HG03575 (cell line): Measurements from ENCODE around the gene CAND1.
"Not testable (repeated sequence)": the region's sequence is repeated elsewhere in the genome, so short reads cannot be mapped to it uniquely, and the experiment has no call there.

ENCODE experiments used
- ATAC-seq: cut with Tn5 transposase; IDR thresholded peaks from one replicate; pipeline ENCODE4 v1.9.1; 2021; ENCODE audit not compliant: unreplicated experiment, insufficient number of reproducible peaks, low FRiP score; ENCODE audit errors: extremely low read depth

CAND1 gene

GRCh38 chr12:67327466-67327865 is 58.3 kb downstream of the CAND1 start:
- ATAC-seq, result no peak

GRCh38 chr12:67331123-67331522 is 62.0 kb downstream of the CAND1 start:
- no peak for ATAC-seq

DNA sequence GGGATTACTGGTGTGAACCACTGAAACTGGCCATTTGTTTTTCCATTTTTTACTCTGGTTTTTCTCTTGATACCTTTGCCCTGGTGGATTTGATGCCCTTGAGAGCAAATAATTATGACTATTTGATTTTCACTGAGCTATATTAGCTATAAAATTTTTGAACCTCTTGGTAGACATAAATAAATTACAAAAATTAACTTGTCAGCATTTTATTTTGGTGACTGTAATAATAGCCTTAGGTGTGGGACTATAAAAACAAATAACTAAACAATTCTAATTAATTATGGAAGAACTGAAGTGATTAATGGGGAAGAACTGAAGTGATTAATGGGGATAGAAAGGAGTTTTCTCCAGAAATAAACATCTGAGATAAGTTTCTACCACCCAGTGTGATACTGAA is 62.7 kb downstream of the CAND1 start:
- no peak for ATAC-seq

- ATAC-seq, result no peak
Measured at GRCh38 chr12:67333649-67334048, 64.5 kb downstream of the CAND1 start.

DNA sequence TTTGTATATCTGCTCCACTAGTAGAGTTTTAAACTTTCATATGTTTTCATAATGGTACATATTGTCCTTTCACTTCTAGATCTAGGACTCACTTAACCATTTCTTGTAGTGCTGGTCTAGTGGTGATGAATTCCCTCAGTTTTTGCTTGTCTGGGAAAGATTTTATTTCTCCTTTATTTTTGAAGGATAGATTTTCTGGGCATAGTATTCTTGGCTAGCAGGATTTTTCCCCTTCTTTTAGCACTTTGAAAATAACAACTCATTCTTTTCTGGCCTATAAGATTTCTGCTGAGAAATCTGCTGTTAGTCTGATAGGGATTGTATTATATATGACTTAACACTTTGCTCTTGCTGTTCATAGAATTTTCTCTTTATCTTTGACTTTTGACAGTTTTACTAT is 69.3 kb downstream of the CAND1 start:
- no peak for ATAC-seq

DNA sequence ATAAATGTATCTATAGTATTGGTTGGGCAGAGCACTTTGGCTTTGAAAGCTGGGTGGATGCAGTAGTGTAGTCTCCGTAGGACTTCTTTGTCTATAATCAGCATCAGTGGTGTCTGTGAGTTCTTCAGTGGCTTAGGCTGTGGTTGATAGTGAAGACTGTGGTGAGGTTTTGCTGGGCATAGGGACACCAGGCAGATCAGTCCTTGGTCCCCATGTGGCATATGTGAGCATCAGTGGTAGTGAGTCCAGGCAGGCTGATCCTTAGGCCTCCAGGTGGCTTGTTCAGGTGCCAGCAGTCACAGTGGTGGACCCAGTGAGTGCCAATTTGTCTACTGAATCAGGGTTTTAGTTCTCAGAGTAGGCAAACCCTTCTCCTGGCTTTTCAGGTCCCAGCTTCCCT is 70.4 kb downstream of the CAND1 start:
- no peak for ATAC-seq

DNA sequence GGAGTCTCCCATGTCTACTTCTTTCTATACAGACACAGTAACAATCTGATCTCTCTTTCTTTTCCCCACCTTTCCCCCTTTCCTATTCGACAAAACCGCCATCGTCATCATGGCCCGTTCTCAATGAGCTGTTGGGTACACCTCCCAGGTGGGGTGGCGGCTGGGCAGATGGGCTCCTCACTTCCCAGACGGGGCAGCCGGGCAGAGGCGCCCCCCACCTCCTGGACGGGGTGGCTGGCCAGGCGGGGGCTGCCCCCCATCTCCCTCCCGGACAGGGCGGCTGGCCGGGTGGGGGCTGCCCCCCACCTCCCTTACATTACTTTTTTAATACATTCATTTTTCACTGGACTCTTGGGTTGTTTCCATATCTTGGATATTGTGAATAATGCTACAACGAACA is 71.9 kb downstream of the CAND1 start:
- not testable (repeated sequence) for ATAC-seq

DNA sequence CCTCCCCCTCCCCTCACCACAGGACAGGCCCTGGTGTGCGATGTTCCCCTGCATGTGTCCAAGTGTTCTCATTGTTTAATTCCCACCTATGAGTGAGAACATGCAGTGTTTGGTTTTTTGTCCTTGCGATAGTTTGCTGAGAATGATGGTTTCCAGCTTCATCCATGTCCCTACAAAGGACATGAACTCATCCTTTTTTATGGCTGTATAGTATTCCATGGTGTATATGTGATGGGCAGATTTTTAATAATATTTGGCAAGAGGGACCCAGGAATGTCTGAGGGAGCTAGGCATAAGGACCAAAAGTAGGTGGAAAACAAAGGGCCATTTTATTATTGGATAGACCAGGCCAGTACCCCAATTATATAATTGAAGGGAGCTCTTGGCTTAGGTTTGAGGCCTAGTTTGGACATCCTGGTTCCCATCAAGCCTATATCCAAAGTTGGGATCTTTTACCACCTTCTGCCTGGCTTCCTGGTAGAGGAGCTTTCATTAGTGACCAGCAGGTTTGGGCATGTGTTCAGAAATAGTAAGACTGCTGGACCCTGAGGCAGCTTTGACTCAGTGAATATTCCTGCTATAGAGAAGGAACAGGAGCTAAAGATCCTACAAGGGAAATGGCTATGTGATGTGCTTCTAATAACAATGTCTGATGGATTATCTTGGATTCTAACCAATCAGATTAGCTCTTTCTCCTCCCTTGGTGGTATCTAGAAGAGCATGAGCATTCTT is 76.0 kb downstream of the CAND1 start:
- ATAC-seq, result no peak

GRCh38 chr12:67348683-67349082 is 79.5 kb downstream of the CAND1 start:
- ATAC-seq, result no peak

GRCh38 chr12:67352682-67353081 is 83.5 kb downstream of the CAND1 start:
- no peak for ATAC-seq

GRCh38 chr12:67354322-67354721 is 85.2 kb downstream of the CAND1 start:
- ATAC-seq, result no peak

DNA sequence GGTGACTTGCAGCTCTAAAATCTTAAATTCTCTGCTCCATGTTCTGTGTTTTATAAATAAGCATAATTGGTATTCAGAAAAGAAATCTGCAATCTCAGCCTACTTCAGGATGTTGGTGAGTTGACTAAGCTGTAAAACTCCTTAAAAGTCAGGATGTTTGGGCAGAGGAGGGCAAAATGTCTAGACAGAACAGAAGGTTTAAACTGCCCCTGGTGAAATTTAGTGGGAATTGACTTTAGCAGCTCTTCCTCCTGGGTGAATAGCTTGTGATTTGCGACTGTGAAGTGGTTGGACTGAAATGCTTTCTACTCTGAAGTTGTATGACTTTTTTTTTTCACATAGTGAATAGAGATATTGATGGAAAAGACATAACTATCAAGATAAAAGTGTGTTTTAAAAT is 85.8 kb downstream of the CAND1 start:
- ATAC-seq, result no peak

DNA sequence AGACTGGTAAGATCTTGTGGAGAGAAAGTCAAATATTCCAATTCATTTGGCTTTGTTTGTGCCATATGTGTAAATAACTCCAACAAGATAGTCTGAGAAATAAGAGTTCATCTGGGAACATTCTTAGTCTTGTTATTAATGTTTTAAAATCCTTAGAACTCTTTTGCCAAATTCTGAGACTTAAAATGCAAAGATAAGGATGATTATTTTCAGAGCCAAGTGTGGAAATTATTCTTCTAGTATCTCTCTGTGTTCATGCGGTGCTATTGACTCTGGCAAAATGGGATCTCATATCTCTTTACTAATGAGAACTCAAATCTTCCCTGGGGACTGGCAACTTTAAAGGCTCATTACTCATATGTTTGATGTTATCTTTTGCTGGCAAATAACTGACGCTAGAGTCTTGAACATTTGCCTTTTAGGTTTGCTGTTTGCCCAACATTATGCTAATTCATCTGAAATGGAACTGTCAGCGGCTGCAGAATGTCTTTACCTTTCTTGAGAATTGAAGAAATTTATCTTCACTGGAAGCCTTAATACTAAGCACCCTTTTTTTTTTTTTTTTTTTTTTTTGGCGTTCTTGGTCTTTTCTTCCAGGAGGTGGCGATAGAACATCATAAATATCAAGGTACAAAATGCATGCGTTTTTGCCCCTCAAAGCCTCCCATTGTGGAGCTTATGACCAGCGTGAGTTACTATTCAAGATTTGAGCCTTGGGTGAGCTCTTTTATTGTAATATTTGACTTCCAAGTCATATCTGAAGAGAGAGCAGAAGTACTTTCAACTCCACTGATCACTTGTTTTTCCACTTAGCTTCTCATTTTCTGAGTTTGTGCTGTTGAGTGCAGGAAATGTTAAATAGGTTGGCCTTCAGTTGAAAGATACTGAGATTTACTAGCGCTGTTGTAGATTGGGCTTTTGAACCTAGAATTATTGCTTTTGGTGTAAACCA is 86.5 kb downstream of the CAND1 start:
- ATAC-seq, result no peak

GRCh38 chr12:67356380-67356774 is 87.2 kb downstream of the CAND1 start:
- ATAC-seq, result no peak

- no peak for ATAC-seq
Measured at GRCh38 chr12:67357376-67358125, 88.4 kb downstream of the CAND1 start.

DNA sequence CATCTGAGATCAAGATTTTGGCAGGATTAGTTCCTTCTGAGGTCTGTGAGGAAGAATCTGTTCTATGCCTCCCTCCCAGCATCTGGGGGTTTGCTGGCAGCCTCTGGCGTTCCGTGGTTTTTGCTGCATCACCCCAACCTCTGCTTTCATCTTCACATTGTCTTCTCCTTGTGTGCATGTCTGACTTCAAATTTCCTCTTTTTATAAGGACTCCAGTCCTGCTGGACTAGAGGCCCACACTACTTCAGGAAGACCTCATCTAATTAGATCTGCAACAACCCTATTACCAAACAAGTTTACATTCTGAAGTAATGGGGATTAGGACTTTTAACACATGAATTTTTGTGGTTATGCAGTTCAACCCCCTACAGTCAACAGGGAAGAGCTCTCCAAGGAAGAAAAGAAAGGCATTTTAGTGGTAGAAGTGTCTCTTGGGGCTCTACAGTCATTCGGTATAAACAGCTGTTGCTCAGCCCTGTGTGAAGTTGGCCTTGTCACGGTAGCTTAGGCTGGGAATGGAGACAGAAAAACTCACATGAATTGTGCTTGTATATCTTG is 89.7 kb downstream of the CAND1 start:
- no peak for ATAC-seq

GRCh38 chr12:67362526-67362925 is 93.4 kb downstream of the CAND1 start:
- no peak for ATAC-seq

GRCh38 chr12:67364228-67364627 is 95.1 kb downstream of the CAND1 start:
- ATAC-seq, result no peak

DNA sequence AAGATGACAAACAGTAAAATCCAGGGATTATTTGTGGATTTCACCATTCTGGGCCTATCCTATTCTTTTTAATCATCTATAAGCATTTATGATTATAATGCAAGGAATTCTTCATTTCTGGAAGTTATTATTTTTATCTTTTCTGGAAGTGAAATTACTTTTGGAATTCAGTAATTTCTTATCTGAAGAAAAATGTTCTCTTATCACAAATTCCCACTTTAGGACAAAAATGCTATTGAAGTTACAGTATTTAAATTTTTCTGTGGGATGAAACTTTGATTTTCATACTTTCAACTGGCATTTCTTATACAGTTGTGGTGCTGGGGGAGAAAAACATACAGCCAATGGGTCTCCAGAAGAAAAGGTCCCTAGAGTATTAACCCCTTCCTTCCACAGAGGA is 96.0 kb downstream of the CAND1 start:
- no peak for ATAC-seq
